HEK293 (cell line): ENCODE results near the gene ELMO1.

Source experiments
- BCL11A ChIP-seq: fragments of 450-650 bp; formaldehyde crosslinking; IDR thresholded peaks from 2 replicates; pipeline ENCODE4 v1.5.1; 2016; ENCODE audit warnings: low read depth, missing biosample characterization, missing genetic modification characterization
- SP2 ChIP-seq: fragments of 450-650 bp; formaldehyde crosslinking; IDR thresholded peaks from 2 replicates; pipeline ENCODE4 v1.5.1; 2016; ENCODE audit warnings: missing biosample characterization, missing genetic modification characterization
- ZNF747 ChIP-seq: fragments of 450-650 bp; formaldehyde crosslinking; IDR thresholded peaks from 2 replicates; pipeline ENCODE4 v1.5.1; 2016; ENCODE audit warnings: missing biosample characterization, missing genetic modification characterization

- TF ChIP-seq BCL11A (tag by site-specific recombination) (no peak), SP2 (tag by site-specific recombination) (no peak), ZNF747 (tag by site-specific recombination) (no peak)
These were observed 339.5 kb downstream of the ELMO1 start for GRCh38 chr7:37109016-37109683.
